ENCODE measurements around the gene MYRIP.

The MYRIP gene

GRCh38 chr3:40306336-40306735, 496.9 kb downstream of the MYRIP start:
- DNase-seq (ENCODE audit: low spot score): no peak
- Histone ChIP-seq H2BK120ac (ENCODE audit: low read depth, low read length) (no peak overlapping the region), H3K4me2 (ENCODE audit: insufficient read depth, low read length, poor library complexity, severe bottlenecking) (no peak overlapping the region), H2AFZ (ENCODE audit: low read length) (no peak overlapping the region), H2BK15ac (ENCODE audit: low read length) (no peak overlapping the region), H3K36me3 (replicated peaks in 1 of 2; ENCODE audit: control insufficient read depth in 2 of 2, insufficient read depth in 2 of 2, low read length in 2 of 2) (peaks cover 1 to 7% of the 10 kb centered on the region in 2 donors), H2AK5ac (ENCODE audit: low read depth, low read length) (no peak overlapping the region), H3K4ac (ENCODE audit: low read length) (no peak overlapping the region), H3K27me3 (ENCODE audit: control insufficient read depth in 3 of 3, insufficient read depth in 3 of 3, low read depth in 1 of 3, low read length in 3 of 3) (no peaks in the 10 kb centered on the region), H4K8ac (ENCODE audit: low read depth, low read length) (no peak overlapping the region), H3K4me3 (ENCODE audit: low read length in 2 of 2) (no peak overlapping the region), H3K9me3 (replicated peaks in 1 of 2; ENCODE audit: control insufficient read depth in 2 of 2, insufficient read depth in 1 of 2, low read depth in 1 of 2, low read length in 2 of 2) (peaks cover 0 to 2% of the 10 kb centered on the region in 2 donors), H4K91ac (ENCODE audit: low read depth, low read length, poor library complexity) (no peak overlapping the region), H2BK5ac (ENCODE audit: low read length) (no peak overlapping the region), H2BK12ac (ENCODE audit: low read length) (no peak overlapping the region), H3K79me1 (ENCODE audit: low read depth, low read length) (peaks cover 2% of the 10 kb centered on the region), H3K27ac (replicated peaks; ENCODE audit: low read length) (no peak overlapping the region), H3K18ac (ENCODE audit: low read length) (no peak overlapping the region), H3K9ac (ENCODE audit: low read depth, low read length, poor library complexity) (no peak overlapping the region), H3K23ac (ENCODE audit: low read depth, low read length, poor library complexity) (no peak overlapping the region), H3K4me1 (ENCODE audit: control insufficient read depth in 2 of 2, insufficient read depth in 1 of 2, low read depth in 1 of 2, low read length in 2 of 2) (peaks cover 2 to 4% of the 10 kb centered on the region in 2 donors), H3K14ac (ENCODE audit: low read length) (no peak overlapping the region)
- WGBS, 2 donors (ENCODE audit: extremely low coverage in 2 of 2, insufficient read length in 2 of 2, insufficient replicate concordance in 1 of 2): no CpG with 5 or more reads among the region's 3 CpGs

- H4K8ac ChIP-seq (ENCODE audit: low read depth, low read length): no peak overlapping the region
- no CpG with 5 or more reads among the region's 1 CpG for WGBS, 2 donors (ENCODE audit: extremely low coverage in 2 of 2, insufficient read length in 2 of 2, insufficient replicate concordance in 1 of 2)
- no peak overlapping the region for H2BK12ac ChIP-seq (ENCODE audit: low read length)
- no peak overlapping the region for H2AK5ac ChIP-seq (ENCODE audit: low read depth, low read length)
- no peak overlapping the region for H3K18ac ChIP-seq (ENCODE audit: low read length)
- no peak overlapping the region for H3K9ac ChIP-seq (ENCODE audit: low read depth, low read length, poor library complexity)
- H2BK120ac ChIP-seq (ENCODE audit: low read depth, low read length): no peak overlapping the region
- DNase-seq (ENCODE audit: low spot score): no peak
- H3K23ac ChIP-seq (ENCODE audit: low read depth, low read length, poor library complexity): no peak overlapping the region
- H3K4me3 ChIP-seq (ENCODE audit: low read length in 2 of 2): no peak overlapping the region
- H3K79me1 ChIP-seq (ENCODE audit: low read depth, low read length): peaks cover 2% of the 10 kb centered on the region
- peaks cover 3 to 15% of the 10 kb centered on the region in 2 donors for H3K36me3 ChIP-seq (replicated peaks in 1 of 2; ENCODE audit: control insufficient read depth in 2 of 2, insufficient read depth in 2 of 2, low read length in 2 of 2)
- H2BK15ac ChIP-seq (ENCODE audit: low read length): no peak overlapping the region
- no peak overlapping the region for H2AFZ ChIP-seq (ENCODE audit: low read length)
- peaks cover 3 to 4% of the 10 kb centered on the region in 2 donors for H3K4me1 ChIP-seq (ENCODE audit: control insufficient read depth in 2 of 2, insufficient read depth in 1 of 2, low read depth in 1 of 2, low read length in 2 of 2)
- no peak overlapping the region for H3K4ac ChIP-seq (ENCODE audit: low read length)
- H3K27ac ChIP-seq (replicated peaks; ENCODE audit: low read length): no peak overlapping the region
- no peaks in the 10 kb centered on the region for H3K9me3 ChIP-seq (replicated peaks in 1 of 2; ENCODE audit: control insufficient read depth in 2 of 2, insufficient read depth in 1 of 2, low read depth in 1 of 2, low read length in 2 of 2)
- no peak overlapping the region for H2BK5ac ChIP-seq (ENCODE audit: low read length)
- H3K4me2 ChIP-seq (ENCODE audit: insufficient read depth, low read length, poor library complexity, severe bottlenecking): no peak overlapping the region
- no peaks in the 10 kb centered on the region for H3K27me3 ChIP-seq (ENCODE audit: control insufficient read depth in 3 of 3, insufficient read depth in 3 of 3, low read depth in 1 of 3, low read length in 3 of 3)
- H4K91ac ChIP-seq (ENCODE audit: low read depth, low read length, poor library complexity): no peak overlapping the region
- H3K14ac ChIP-seq (ENCODE audit: low read length): no peak overlapping the region
Observed at GRCh38 chr3:40307176-40307575, 497.8 kb downstream of the MYRIP start.

- Histone ChIP-seq H2AK5ac (ENCODE audit: low read depth, low read length) (no peak overlapping the region), H4K8ac (ENCODE audit: low read depth, low read length) (no peak overlapping the region), H2BK12ac (ENCODE audit: low read length) (no peak overlapping the region), H4K91ac (ENCODE audit: low read depth, low read length, poor library complexity) (no peak overlapping the region), H3K18ac (ENCODE audit: low read length) (peak overlapping the region; percentile 97), H3K27me3 (ENCODE audit: control insufficient read depth in 3 of 3, insufficient read depth in 3 of 3, low read depth in 1 of 3, low read length in 3 of 3) (no peaks in the 10 kb centered on the region), H3K23ac (ENCODE audit: low read depth, low read length, poor library complexity) (peak overlapping the region; percentile 96), H3K9me3 (replicated peaks in 1 of 2; ENCODE audit: control insufficient read depth in 2 of 2, insufficient read depth in 1 of 2, low read depth in 1 of 2, low read length in 2 of 2) (no peaks in the 10 kb centered on the region), H3K79me1 (ENCODE audit: low read depth, low read length) (peaks cover 2% of the 10 kb centered on the region), H3K9ac (ENCODE audit: low read depth, low read length, poor library complexity) (no peak overlapping the region), H3K4me1 (ENCODE audit: control insufficient read depth in 2 of 2, insufficient read depth in 1 of 2, low read depth in 1 of 2, low read length in 2 of 2) (peaks cover 3 to 4% of the 10 kb centered on the region in 2 donors), H2BK120ac (ENCODE audit: low read depth, low read length) (no peak overlapping the region), H3K4me2 (ENCODE audit: insufficient read depth, low read length, poor library complexity, severe bottlenecking) (peak overlapping the region; percentile 76), H3K27ac (replicated peaks; ENCODE audit: low read length) (no peak overlapping the region), H3K4ac (ENCODE audit: low read length) (no peak overlapping the region), H3K14ac (ENCODE audit: low read length) (no peak overlapping the region), H2AFZ (ENCODE audit: low read length) (peak overlapping the region; percentile 89), H2BK5ac (ENCODE audit: low read length) (no peak overlapping the region), H2BK15ac (ENCODE audit: low read length) (peak overlapping the region; percentile 72), H3K4me3 (ENCODE audit: low read length in 2 of 2) (peak overlapping the region; percentile 76 to 84), H3K36me3 (replicated peaks in 1 of 2; ENCODE audit: control insufficient read depth in 2 of 2, insufficient read depth in 2 of 2, low read length in 2 of 2) (peaks cover 8 to 32% of the 10 kb centered on the region in 2 donors)
- no CpG with 5 or more reads among the region's 20 CpGs for WGBS, 2 donors (ENCODE audit: extremely low coverage in 2 of 2, insufficient read length in 2 of 2, insufficient replicate concordance in 1 of 2)
- no peak for DNase-seq (ENCODE audit: low spot score)
Observed at GRCh38 chr3:40308725-40309417, 499.5 kb downstream of the MYRIP start.

GRCh38 chr3:40309418-40309924, 500.1 kb downstream of the MYRIP start, which contains the start of gene EIF1B:
Gene EIF1B, plus strand, starts transcription at chr3:40309707. Its CDS starts 235 bp downstream, at chr3:40309942.
- peaks cover 2% of the 10 kb centered on the region for H3K79me1 ChIP-seq (ENCODE audit: low read depth, low read length)
- DNase-seq (ENCODE audit: low spot score): peak; percentile 97
- no peak within 1 kb of the TSS for H2BK12ac ChIP-seq (ENCODE audit: low read length)
- H3K4me2 ChIP-seq (ENCODE audit: insufficient read depth, low read length, poor library complexity, severe bottlenecking): peak within 1 kb of the TSS; percentile 76
- H3K27ac ChIP-seq (replicated peaks; ENCODE audit: low read length): peak within 1 kb of the TSS; percentile 76
- H4K91ac ChIP-seq (ENCODE audit: low read depth, low read length, poor library complexity): no peak within 1 kb of the TSS
- H3K18ac ChIP-seq (ENCODE audit: low read length): peak within 1 kb of the TSS; percentile 97
- peak within 1 kb of the TSS; percentile 31 for H3K14ac ChIP-seq (ENCODE audit: low read length)
- no peak within 1 kb of the TSS for H2BK120ac ChIP-seq (ENCODE audit: low read depth, low read length)
- WGBS, 2 donors (ENCODE audit: extremely low coverage in 2 of 2, insufficient read length in 2 of 2, insufficient replicate concordance in 1 of 2): no CpG with 5 or more reads among the region's 50 CpGs
- peak within 1 kb of the TSS; percentile 72 for H2BK15ac ChIP-seq (ENCODE audit: low read length)
- H2AK5ac ChIP-seq (ENCODE audit: low read depth, low read length): peak within 1 kb of the TSS; percentile 70
- peak within 1 kb of the TSS; percentile 92 for H2AFZ ChIP-seq (ENCODE audit: low read length)
- H3K23ac ChIP-seq (ENCODE audit: low read depth, low read length, poor library complexity): peak within 1 kb of the TSS; percentile 96
- H3K4me3 ChIP-seq (ENCODE audit: low read length in 2 of 2): peak within 1 kb of the TSS; percentile 84 to 97
- peak within 1 kb of the TSS; percentile 87 for H2BK5ac ChIP-seq (ENCODE audit: low read length)
- H3K9me3 ChIP-seq (replicated peaks in 1 of 2; ENCODE audit: control insufficient read depth in 2 of 2, insufficient read depth in 1 of 2, low read depth in 1 of 2, low read length in 2 of 2): no peaks in the 10 kb centered on the region
- H3K9ac ChIP-seq (ENCODE audit: low read depth, low read length, poor library complexity): peak within 1 kb of the TSS; percentile 88
- no peak within 1 kb of the TSS for H4K8ac ChIP-seq (ENCODE audit: low read depth, low read length)
- no peak within 1 kb of the TSS for H3K4ac ChIP-seq (ENCODE audit: low read length)
- H3K27me3 ChIP-seq (ENCODE audit: control insufficient read depth in 3 of 3, insufficient read depth in 3 of 3, low read depth in 1 of 3, low read length in 3 of 3): no peaks in the 10 kb centered on the region
- H3K36me3 ChIP-seq (replicated peaks in 1 of 2; ENCODE audit: control insufficient read depth in 2 of 2, insufficient read depth in 2 of 2, low read length in 2 of 2): peaks cover 8 to 38% of the 10 kb centered on the region in 2 donors
- peaks cover 3 to 4% of the 10 kb centered on the region in 2 donors for H3K4me1 ChIP-seq (ENCODE audit: control insufficient read depth in 2 of 2, insufficient read depth in 1 of 2, low read depth in 1 of 2, low read length in 2 of 2)
